GM21723 (cell line): ENCODE measurements around the gene NDUFS3.

Experiments used
- ATAC-seq: cut with Tn5 transposase; IDR thresholded peaks from one replicate; pipeline ENCODE4 v1.9.1; 2021; ENCODE audit warnings: mild to moderate bottlenecking, moderate library complexity; ENCODE audit not compliant: unreplicated experiment

Gene NDUFS3

GRCh38 chr11:47631473-47631872 is 52.6 kb downstream of the NDUFS3 start:
- ATAC-seq = no peak
